HG02943 (cell line): ENCODE measurements around the gene GPR132.

ENCODE experiments used
- ATAC-seq: cut with Tn5 transposase; IDR thresholded peaks from one replicate; pipeline ENCODE4 v1.9.1; 2021; ENCODE audit warnings: mild to moderate bottlenecking, low read depth, moderate library complexity; ENCODE audit not compliant: unreplicated experiment

The GPR132 gene

GRCh38 chr14:105006831-105007592, 58.2 kb downstream of the GPR132 start:
- ATAC-seq = no peak

- ATAC-seq = no peak
Measured at GRCh38 chr14:105005929-105006830, 59.0 kb downstream of the GPR132 start.

GRCh38 chr14:105005329-105005928, 59.8 kb downstream of the GPR132 start:
- no peak for ATAC-seq
